OCI-LY7 (cell line): ENCODE measurements around the gene GNB1L.
A peak's percentile ranks its signal among the peaks of the same experiment; 100 is the strongest.

Experiments
- CTCF ChIP-seq: fragments of 200-600 bp; sonication (generic); conservative IDR thresholded peaks from 2 replicates; pipeline ENCODE4 v1.5.1; 2014; ENCODE audit warnings: mild to moderate bottlenecking, antibody characterized with exemption, low read length, moderate library complexity, mixed read lengths
- EZH2phosphoT487 ChIP-seq: fragments of 200-600 bp; sonication (generic); IDR thresholded peaks from 2 replicates; pipeline ENCODE4 v1.6.1; 2018; ENCODE audit warnings: low read depth, borderline replicate concordance, mild to moderate bottlenecking, mixed run types, antibody characterized with exemption, low read length, moderate library complexity, mixed read lengths

- TF ChIP-seq CTCF = 0 out of 2 replicates have a peak, but pooled peaks have one; percentile 1
- no peak for TF ChIP-seq EZH2phosphoT487
These were observed 36.9 kb upstream of the GNB1L start for GRCh38 chr22:19891317-19892256.
